ENCODE data around the gene DHRSX. TPM values are rescaled to one million over a fixed set of nuclear protein-coding genes. Genes with fewer than 3 reads are reported as not detected.
"Not testable (repeated sequence)": the region's sequence is repeated elsewhere in the genome, so short reads cannot be mapped to it uniquely, and the experiment has no call there.

DHRSX gene
- total RNA-seq, 1 donor from 2014 or later, result 34.2 TPM

DNA sequence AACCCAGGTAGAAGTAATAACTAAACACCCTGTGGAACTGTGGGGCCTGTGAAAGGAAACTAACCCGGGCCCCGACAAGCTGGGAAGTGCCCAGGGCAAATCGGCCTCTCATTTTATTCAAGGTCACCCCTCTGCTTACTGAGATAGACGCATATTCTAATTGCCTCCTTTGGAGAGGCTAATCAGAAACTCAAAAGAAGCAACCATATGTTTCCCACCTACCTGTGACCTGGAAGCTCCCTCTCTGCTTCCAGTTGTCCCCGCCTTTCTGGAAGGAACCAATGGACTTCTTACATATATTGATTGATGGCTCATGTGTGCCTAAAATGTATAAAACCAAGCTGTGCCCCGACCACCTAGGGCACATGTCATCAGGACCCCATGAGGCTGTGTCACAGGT, 23.1 kb upstream of the DHRSX start:
- no peaks in the 10 kb centered on the region for H3K36me3 Mint-ChIP-seq
- DNase-seq (ENCODE audit: extremely low spot score, unreplicated experiment), result no peak
- H3K4me3 Mint-ChIP-seq, result no peak overlapping the region
- TF ChIP-seq, protein P1, sequence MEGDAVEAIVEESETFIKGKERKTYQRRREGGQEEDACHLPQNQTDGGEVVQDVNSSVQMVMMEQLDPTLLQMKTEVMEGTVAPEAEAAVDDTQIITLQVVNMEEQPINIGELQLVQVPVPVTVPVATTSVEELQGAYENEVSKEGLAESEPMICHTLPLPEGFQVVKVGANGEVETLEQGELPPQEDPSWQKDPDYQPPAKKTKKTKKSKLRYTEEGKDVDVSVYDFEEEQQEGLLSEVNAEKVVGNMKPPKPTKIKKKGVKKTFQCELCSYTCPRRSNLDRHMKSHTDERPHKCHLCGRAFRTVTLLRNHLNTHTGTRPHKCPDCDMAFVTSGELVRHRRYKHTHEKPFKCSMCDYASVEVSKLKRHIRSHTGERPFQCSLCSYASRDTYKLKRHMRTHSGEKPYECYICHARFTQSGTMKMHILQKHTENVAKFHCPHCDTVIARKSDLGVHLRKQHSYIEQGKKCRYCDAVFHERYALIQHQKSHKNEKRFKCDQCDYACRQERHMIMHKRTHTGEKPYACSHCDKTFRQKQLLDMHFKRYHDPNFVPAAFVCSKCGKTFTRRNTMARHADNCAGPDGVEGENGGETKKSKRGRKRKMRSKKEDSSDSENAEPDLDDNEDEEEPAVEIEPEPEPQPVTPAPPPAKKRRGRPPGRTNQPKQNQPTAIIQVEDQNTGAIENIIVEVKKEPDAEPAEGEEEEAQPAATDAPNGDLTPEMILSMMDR (conservative IDR thresholded peaks at IDR 0.05), result no peak
- no peaks in the 10 kb centered on the region for H3K9me3 Mint-ChIP-seq
- H3K27ac Mint-ChIP-seq, result no peak overlapping the region
- H3K4me1 Mint-ChIP-seq (ENCODE audit: unreplicated experiment), result no peaks in the 10 kb centered on the region
- no peaks in the 10 kb centered on the region for H3K27me3 Mint-ChIP-seq

DNA sequence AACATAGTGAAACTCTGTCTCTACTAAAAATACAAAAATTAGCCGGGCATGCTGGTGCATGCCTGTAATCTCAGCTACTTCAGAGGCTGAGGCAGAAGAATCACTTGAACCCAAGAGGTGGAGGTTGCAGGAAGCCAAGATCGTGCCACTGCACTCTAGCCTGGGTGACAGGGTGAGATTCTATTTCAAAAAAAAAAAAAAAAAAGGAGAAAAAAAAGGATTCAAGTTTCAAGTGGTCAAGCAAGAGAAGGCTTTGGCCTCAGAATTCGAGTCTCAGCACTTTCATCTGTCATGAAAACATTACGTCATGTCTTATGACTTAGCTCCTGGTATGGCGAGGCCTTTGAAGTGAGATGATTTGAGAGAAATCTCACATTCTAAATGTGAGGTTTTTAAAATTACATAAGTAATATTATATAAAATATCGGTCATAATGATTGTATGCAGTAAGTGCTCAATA, 21.2 kb upstream of the DHRSX start:
- Mint-ChIP-seq H3K4me1 (ENCODE audit: unreplicated experiment) (no peaks in the 10 kb centered on the region), H3K4me3 (no peak overlapping the region), H3K9me3 (no peaks in the 10 kb centered on the region), H3K27ac (no peak overlapping the region), H3K27me3 (no peaks in the 10 kb centered on the region), H3K36me3 (no peaks in the 10 kb centered on the region)
- TF ChIP-seq, protein P1 (conservative IDR thresholded peaks at IDR 0.05), result no peak
- DNase-seq (ENCODE audit: extremely low spot score, unreplicated experiment), result no peak

DNA sequence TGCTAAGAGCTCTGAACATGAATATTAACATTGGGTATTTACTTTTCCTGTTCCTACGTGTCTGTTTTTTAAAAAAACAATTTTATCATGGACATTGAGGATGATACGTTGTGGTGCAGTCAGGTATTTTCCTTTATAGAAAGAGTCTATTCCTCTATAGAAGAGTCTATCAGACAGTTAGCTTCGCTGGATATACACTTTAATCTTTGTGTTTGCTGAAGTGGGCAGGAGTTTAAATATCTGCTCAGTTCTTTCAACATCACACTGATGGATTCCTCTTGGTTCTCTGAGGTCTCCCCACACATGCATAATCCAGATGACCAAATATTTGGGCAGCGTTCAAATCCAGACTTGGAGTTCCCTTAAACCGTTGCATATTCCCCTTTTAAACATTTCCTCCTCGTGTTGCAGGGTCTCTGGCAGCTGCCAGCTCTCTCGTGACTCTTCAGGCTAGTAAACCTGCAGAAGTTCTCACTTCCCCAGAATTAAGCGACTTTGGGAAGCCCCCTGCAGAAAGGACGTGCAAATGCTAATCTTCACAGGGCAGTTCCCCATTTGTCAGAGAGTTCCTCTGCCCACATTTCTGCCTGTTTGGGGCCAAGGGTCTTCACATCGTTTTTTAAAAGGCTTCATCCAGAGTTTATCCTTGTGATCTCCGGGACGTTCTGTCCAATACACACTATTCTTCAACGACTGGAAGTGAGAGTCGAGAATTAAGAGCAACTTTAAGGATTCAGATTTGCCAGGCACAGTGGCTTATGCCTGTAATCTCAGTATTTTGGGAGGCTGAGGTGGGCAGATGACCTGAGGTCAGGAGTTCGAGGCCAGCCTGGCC, 20.5 kb upstream of the DHRSX start:
- no peaks in the 10 kb centered on the region for H3K36me3 Mint-ChIP-seq

DNA sequence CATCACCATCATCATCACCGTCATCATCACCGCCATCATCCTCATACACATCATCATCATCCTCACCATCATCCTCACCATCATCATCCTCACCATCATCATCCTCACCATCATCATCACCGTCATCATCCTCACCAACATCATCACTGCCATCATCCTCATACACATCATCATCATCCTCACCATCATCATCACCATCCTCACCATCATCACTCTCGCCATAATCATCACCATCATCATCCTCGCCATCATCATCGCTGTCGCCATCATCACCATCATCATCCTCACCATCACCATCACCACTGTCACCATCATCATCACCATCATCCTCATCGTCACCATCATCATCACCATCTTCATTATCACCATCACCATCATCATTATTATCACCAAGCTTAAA, 19.8 kb upstream of the DHRSX start:
- no peak overlapping the region for H3K4me3 Mint-ChIP-seq
- no peaks in the 10 kb centered on the region for H3K9me3 Mint-ChIP-seq
- H3K4me1 Mint-ChIP-seq (ENCODE audit: unreplicated experiment), result no peaks in the 10 kb centered on the region
- no peaks in the 10 kb centered on the region for H3K36me3 Mint-ChIP-seq
- TF ChIP-seq, protein P1 (conservative IDR thresholded peaks at IDR 0.05), result no peak
- H3K27me3 Mint-ChIP-seq, result no peaks in the 10 kb centered on the region
- H3K27ac Mint-ChIP-seq, result no peak overlapping the region
- no peak for DNase-seq (ENCODE audit: extremely low spot score, unreplicated experiment)

More for the DNA sequence above, 20.5 kb upstream of the DHRSX start:
- Mint-ChIP-seq H3K27me3 (no peaks in the 10 kb centered on the region), H3K27ac (no peak overlapping the region), H3K4me3 (no peak overlapping the region), H3K4me1 (ENCODE audit: unreplicated experiment) (no peaks in the 10 kb centered on the region), H3K9me3 (no peaks in the 10 kb centered on the region)
- DNase-seq (ENCODE audit: extremely low spot score, unreplicated experiment), result no peak
- TF ChIP-seq, protein P1 (conservative IDR thresholded peaks at IDR 0.05), result no peak

- H3K4me1 Mint-ChIP-seq (ENCODE audit: unreplicated experiment); H3K27ac Mint-ChIP-seq; H3K4me3 Mint-ChIP-seq; H3K36me3 Mint-ChIP-seq; H3K9me3 Mint-ChIP-seq; DNase-seq (ENCODE audit: extremely low spot score, unreplicated experiment); H3K27me3 Mint-ChIP-seq: not testable (repeated sequence)
Measured at GRCh38 chrX:2519638-2520037, 18.9 kb upstream of the DHRSX start.

- Mint-ChIP-seq H3K27me3 (no peaks in the 10 kb centered on the region), H3K27ac (no peak overlapping the region), H3K36me3 (no peaks in the 10 kb centered on the region), H3K9me3 (no peaks in the 10 kb centered on the region), H3K4me1 (ENCODE audit: unreplicated experiment) (no peaks in the 10 kb centered on the region), H3K4me3 (no peak overlapping the region)
- TF ChIP-seq, protein P1 (conservative IDR thresholded peaks at IDR 0.05), result no peak
- DNase-seq (ENCODE audit: extremely low spot score, unreplicated experiment), result no peak
Measured at GRCh38 chrX:2517055-2517454, 16.3 kb upstream of the DHRSX start.
